ENCODE data around the gene GPLD1.

DNA sequence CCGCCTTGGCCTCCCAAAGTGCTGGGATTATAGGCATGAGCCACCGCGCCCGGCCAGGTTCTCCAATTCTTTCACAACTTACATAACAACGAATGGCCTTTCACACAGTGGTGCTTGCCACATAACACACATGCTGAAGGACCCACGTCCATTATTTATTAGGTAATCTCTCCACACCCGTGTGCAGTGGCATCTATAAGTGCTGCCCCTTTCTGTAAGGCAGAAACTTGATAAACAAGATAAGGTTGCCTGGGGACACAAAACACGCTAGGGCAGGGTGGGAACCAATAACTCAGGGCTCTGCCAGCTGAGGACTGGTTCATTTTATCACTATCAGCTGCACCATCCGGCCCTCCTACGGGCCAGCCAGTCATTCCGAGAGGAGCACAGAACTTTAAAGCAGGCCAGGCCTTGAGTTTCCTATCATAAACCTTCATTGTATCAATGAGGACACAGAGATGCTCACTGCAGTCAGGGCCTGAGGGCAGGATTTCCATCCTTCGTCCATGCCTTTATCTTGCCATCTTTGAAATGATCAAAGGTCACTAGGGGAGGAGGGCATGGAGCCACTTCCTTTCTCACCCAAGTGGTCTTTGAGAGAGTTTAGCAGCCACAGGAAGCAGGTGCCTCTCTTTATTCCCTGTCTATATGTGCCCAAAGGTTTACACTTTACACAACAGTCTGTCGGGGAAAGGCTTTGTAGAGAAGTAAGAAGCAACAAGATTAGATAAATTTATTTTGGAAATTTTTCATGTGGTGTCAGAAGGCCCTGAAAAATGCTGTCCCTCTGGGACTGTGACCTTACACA is 37.6 kb downstream of the GPLD1 start:
- TF ChIP-seq, protein P1, sequence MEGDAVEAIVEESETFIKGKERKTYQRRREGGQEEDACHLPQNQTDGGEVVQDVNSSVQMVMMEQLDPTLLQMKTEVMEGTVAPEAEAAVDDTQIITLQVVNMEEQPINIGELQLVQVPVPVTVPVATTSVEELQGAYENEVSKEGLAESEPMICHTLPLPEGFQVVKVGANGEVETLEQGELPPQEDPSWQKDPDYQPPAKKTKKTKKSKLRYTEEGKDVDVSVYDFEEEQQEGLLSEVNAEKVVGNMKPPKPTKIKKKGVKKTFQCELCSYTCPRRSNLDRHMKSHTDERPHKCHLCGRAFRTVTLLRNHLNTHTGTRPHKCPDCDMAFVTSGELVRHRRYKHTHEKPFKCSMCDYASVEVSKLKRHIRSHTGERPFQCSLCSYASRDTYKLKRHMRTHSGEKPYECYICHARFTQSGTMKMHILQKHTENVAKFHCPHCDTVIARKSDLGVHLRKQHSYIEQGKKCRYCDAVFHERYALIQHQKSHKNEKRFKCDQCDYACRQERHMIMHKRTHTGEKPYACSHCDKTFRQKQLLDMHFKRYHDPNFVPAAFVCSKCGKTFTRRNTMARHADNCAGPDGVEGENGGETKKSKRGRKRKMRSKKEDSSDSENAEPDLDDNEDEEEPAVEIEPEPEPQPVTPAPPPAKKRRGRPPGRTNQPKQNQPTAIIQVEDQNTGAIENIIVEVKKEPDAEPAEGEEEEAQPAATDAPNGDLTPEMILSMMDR (conservative IDR thresholded peaks at IDR 0.05 in 1 of 2, IDR thresholded peaks at IDR 0.05 in 1 of 2; ENCODE audit: extremely low read depth in 1 of 2, insufficient read depth in 1 of 2, low read depth in 1 of 2, low read length in 2 of 2) = no peak
- TF ChIP-seq EZH2 (IDR thresholded peaks at IDR 0.05; ENCODE audit: borderline replicate concordance, low read length) = no peak

Measured in mammary epithelial cell (primary cell).